RPMI7951 (cell line): ENCODE results near the gene PSKH1. TPM values are rescaled to one million over a fixed set of nuclear protein-coding genes. Genes with fewer than 3 reads are reported as not detected.
"Not testable (repeated sequence)": the region's sequence is repeated elsewhere in the genome, so short reads cannot be mapped to it uniquely, and the experiment has no call there.

Experiments
- DNase-seq: peaks from one replicate; pipeline ENCODE4 v3.0.0-alpha.2; 2012; ENCODE audit warnings: low read depth
- total RNA-seq: library from RNA; depleted of rRNA; stranded (reverse); fragments of >200 nt; shearing (Covaris generic); gene quantifications from 2 replicates; pipeline ENCODE4 v1.2.3, GENCODE V29; 2014; rRNA removed

Gene PSKH1
- 4.7 and 5.5 TPM in 2 replicates for total RNA-seq

DNA sequence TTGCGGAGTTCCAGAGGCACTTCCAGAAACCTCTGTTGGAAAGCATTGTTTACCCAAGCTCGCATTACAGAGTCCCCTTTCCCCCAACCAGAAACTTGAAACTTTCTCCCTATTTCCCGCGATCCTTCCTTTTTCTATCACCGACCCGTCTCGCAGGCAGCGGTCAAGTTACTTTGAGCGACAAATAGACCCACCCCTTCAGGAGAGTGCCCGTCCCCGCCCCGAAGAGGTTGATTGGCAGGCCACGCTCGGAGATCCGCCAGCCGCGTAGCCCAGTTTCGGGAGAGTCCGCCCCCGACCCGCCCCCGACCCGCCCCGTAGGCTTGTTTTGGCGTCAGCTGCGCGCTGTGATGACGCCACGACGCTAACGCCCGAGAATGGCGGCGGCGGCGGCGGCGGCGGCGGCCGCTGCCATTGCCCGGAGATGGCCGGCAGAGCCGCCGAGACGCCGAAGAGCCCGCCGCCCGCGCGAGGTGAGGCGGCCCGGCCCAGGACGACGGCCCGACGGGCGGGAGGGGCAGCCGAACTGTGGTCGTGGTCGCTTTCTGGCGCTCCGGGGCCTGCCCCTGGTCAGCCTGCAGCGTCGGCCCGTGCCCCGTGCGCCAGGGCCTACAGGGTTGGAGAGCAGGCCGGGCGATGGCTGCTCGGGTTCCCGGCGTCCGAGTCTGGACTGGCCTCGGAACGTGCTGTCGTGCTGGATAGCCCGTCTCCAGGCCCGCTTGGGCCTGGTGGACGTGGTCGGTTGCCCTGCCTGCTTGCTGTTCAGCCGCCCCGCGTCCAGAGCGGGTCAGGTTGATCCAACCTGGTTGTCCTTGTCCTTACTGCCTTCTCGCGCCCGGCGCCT lies at the start of gene PSKH1:
Gene PSKH1, plus strand, starts transcription at position 356 of the 844 bp plus-strand sequence. CDS start 15,496 bp downstream, outside the sequence.
- peak; percentile 93 for DNase-seq

GRCh38 chr16:67843343-67843765 lies 49.7 kb upstream of the PSKH1 start:
- DNase-seq: no peak

GRCh38 chr16:67844497-67844896 lies 48.6 kb upstream of the PSKH1 start:
- no peak for DNase-seq

DNA sequence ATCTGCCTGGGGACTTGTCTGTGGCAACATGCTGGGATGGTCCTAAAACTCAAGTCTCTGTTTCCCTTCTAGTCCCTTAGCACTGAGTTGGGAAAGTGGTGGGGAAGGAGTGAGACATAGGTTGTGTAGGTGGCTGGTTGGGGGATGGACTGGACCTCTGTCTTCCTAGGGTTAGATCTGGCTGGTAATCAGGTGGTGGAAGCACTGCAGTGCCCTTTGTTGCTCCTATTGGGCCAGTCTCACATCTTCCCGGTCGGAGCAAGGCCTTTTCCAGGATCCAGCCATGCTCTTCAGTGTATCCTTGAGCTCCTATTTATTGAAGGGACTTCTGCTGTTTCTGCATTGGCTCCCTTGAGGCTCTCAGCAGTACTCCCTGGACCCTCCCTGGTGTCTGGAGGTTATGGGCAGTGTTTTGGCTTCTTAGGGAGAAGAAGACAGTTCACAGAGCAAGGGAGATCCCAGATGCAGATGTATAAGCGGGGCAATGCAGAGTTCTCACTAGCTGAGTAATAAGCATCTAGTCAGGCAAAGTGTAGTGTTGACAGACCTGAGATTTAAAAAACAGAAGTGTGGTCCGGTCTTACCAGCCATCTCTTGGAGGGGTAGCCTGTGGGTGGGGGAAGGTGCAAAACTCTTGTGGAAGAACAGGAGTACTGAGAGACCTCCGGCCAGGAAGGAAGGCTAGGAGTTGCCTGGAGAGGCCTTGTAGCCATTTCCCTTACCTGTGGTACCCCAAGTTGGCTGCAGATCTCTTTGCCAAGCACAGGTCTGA lies 47.6 kb upstream of the PSKH1 start:
- DNase-seq: no peak

DNA sequence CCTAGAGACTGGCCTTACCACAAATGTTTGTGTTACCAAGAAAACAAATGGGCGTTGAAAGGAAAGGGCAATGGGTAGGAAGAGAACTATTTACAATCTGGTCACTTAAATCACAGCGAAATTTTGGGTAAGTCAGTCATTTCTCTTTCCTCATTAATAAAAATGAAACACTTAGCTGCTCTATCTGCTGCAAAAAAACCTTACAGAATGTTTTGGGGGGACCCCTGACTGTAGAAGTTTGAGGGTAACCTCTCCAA lies 47.1 kb upstream of the PSKH1 start:
- DNase-seq: no peak

DNA sequence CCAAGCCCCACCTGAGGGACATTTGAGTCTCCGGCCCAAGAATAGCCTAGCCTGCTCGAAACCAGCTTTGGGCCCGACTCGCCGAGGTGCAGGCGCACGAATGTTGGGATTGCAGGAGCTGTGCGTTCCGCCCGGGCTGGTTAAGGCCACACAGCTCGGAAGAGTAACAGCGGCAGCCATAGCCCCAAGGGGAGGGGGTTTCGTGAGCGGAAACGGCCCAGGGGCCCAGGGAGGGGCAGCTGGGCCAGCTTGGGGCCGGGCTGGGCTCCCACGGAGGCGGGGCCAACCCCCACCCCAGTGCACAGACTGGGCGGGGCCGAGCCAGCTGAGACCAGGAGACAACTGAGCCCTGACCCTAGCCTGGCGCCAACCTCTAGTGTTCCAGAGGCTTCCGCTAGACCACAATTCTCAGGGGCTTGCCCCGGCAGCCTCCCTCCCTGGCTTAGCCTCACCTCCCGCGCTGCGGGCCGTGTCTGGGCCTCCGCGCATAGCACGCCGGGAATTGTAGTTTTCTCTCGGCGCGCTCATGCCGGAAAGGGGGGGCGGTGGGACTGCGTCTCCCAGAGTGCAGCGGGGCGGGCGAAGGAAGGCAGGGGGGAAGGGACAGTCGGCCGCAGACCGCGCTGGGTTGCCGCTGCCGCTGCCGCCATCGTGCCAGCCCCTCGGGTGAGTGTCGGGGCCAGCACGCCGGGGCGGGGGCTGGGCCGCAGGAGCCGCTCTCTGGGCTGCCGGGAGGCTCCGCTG lies 46.6 kb upstream of the PSKH1 start, which contains the start of gene NUTF2:
Gene NUTF2, plus strand, starts transcription at position 614 of the 744 bp plus-strand sequence. CDS start 18,198 bp downstream, outside the sequence.
- peak; percentile 93 for DNase-seq

DNA sequence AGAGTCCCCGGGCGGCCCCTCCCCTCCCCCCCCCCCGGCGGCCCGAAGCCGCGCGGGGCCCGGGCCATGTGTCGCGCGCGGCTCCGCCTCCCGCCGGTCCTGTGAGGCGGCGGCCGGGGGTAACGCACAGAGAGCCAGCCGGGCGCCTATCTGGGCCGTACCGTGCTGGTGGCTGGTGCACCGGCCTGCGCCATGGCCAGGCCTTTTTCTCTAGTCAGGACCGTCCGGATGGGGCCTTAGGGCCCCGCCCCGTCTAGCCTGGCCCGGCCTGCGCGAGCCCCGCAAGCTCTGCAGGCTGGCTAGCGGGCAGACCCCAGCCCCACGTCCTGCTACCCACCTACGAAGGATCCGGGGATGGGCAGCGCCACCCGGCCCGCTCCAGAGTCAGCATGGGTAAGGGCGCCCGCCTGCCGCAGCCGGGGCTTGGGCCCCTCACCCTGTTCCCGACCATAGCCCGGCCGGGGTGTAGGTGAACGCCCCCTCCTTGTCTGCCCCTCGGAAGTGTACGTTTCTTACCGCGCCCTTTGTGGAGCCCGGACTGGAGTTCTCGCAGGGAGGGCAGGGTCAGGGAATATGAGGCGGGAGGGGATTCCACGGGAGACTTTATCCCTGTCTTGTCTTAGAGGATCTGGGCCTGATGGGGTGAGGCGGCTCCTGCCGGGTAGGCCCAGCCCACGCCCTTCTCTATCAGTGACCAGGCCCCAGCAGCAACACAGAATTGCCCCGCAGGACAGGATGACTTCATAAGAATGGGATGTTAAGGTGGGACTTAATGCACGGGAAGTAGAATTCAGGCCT lies 45.8 kb upstream of the PSKH1 start, which contains the start of gene CENPT:
Gene CENPT, minus strand, starts transcription at position 630 of the 798 bp plus-strand sequence. CDS start 13,834 bp downstream, outside the sequence.
- peak; percentile 73 for DNase-seq

- DNase-seq: no peak
Observed at GRCh38 chr16:67848118-67848517, 44.9 kb upstream of the PSKH1 start.

DNA sequence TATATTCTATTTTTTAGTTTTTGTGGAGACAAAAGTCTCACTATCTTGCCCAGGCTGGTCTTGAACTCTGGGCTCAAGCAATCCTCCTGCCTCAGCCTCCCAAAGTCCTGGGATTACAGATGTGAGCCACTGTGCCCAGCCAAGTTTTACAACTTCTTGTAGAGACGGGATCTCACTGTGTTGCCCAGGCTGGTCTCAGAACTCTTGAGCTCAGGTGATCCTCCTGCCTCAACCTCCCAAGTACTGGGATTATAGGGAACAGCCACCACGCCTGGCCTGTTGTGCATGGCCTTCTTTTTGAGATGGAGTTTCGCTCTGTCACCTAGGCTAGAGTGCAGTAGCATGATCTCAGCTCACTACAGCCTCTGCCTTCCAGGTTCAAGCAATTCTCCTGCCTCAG lies 39.4 kb upstream of the PSKH1 start:
- DNase-seq: no peak

DNA sequence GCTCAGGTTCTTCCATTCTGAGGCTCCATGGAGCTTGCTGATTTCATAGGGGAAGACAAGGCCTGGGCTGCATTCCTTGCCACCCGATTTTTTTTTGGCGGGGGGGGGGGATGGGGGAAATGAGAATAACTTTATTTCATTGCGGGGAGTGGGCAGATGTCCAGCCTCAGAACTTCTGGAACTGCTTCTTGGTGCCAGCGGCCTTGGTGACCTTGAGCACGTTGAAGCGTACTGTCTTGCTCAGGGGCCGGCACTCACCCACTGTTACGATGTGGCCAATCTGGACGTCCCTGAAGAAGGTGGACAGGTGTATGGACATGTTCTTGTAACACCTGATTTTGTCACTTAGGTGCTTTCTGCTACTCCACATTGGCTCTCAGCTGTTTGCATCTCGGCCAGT lies 37.3 kb upstream of the PSKH1 start:
- no peak for DNase-seq

- DNase-seq: no peak
Observed at GRCh38 chr16:67856927-67857546, 36.0 kb upstream of the PSKH1 start.

DNA sequence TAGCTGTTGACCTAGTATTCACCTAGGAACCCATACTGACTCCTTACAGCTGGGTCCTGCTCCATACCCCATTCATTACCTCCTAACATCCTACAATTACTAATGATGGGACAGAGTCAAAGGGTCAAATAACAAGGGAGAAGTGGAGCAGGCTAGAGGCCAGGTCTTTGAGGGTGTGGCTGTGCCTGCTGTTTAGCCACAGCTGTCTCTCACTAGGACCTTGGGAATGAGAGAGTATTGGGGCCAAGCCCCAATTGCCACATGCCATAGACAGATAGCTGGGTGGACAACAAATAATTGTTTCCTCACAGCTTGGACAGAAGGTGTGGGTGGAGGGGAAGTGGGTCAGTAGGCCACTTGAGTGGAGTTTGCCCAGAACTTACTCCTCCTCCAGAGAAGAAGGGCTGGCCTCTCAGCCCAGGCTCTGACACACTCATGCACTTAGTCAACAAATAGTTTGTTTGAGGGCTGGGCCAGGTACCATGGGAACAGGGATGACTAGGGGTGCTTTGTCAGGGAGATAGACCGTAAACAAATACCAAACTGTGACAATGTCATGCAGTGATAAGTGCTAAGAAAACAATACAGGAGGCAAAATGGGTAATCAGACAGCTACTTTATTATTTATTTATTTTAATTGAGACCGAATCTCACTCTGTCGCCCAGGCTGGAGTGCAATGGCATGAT lies 35.4 kb upstream of the PSKH1 start:
- peak; percentile 89 for DNase-seq

- no peak for DNase-seq
Observed at GRCh38 chr16:67858500-67858899, 34.6 kb upstream of the PSKH1 start.

GRCh38 chr16:67860589-67861398 lies 32.3 kb upstream of the PSKH1 start:
- peak; percentile 67 for DNase-seq

DNA sequence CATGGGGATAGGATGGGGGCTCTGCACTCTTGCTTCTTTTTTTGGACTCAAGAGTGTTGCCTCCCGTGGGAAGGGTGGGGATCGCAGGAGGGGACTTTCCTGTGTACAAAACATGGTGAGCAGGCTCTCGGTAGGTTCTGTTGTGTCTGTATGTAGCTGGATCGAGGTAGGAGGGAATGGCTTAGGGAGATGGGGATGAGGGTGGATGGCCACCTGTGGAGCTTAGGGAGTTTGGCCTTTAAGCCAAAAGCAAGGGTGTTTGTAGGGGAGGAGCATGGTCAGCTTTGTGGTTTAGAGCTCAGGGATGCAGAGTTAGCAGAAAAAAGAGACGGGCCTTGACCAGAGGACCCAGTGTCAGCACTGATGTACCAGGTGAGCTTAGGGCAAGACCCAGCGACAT lies 31.2 kb upstream of the PSKH1 start:
- no peak for DNase-seq

DNA sequence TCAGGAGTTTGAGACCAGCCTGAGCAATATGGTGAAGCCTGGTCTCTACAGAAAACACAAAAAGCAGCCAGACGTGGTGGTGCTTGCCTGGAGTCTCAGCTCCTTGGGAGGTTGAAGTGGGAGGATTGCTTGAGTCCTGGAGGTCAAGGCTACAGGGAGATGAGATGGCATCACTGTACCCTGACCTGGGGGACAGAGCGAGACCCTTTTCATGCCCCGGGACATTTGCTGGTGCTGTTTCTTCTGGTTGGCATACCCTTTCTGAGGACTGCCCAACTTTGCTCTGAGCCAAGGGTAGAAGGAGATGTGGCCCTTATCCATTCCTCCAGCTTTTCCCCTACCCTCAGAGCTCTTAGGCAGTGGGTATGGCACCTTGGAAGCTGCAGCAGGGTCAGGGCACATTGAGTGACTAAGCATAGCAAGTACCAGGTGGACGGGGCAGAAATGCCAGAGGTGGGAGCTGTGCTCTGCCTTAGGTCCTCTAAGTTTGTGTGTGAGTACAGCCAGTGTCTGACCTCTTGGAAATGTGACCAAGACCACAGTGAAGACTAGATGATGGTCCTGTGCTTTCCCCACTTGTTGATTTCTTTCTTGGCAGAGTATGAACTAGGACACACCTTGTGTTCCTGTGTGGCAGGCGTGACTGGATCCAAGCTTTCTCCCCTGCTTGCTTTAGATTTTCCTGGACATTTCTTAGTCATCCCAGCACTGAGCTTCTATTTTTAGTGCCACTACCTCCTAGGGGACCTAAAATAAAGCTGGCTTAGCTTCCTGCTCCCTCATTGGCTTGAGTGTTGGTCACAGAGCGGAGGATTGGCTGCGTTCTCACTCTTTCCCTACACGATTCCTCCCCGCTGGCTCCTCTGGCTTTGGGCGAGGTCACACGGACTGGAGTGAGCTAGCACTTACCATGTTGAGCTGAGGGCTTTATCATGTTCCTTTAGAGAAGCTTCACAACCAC lies 30.2 kb upstream of the PSKH1 start:
- DNase-seq: peak; percentile 90

DNA sequence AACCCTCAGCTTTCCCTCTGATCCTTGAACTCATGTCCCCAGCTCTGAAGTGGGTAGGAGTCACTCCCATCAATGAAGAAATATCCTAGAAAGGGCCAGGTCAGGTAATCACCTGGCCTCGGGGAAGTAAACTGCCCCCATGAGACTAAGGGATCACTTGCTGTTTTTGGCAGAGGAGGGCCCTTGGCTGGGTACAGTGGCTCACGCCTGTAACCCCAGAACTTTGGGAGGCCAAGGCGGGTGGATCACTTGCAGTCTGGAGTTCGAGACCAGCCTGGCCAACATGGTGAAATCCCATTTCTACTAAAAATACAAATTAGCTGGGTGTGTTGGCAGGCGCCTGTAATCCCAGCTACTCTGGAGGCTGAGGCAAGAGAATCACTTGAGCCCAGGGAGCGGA lies 29.0 kb upstream of the PSKH1 start:
- not testable (repeated sequence) for DNase-seq

- no peak for DNase-seq
Observed at GRCh38 chr16:67864594-67864993, 28.5 kb upstream of the PSKH1 start.
